GM12878 (cell line): ENCODE data around the gene FOSL1. TPM values are rescaled to one million over a fixed set of nuclear protein-coding genes. Genes with fewer than 3 reads are reported as not detected.

Source experiments
- ATAC-seq: fragments of 200-7000 bp; cut with Tn5 transposase; 3 replicates; pipeline ENCODE4 v1.9.1; 2020; ENCODE audit warnings: mild to moderate bottlenecking, moderate library complexity
- Bru-seq: library from RNA; stranded (reverse); fragments of 400-500 nt; gene quantifications from one replicate; lab custom pipeline; 2021; lab: Mats Ljungman, UMichigan
- BruChase-seq, 2 experiments: library from RNA; stranded (reverse); fragments of 400-500 nt; gene quantifications; one replicate each; lab custom pipeline; 2021; lab: Mats Ljungman, UMichigan
- BruUV-seq: library from RNA; stranded (reverse); fragments of 400-500 nt; replicated peaks from 2 replicates; lab custom pipeline; 2021; lab: Mats Ljungman, UMichigan
- CTCF ChIA-PET: fragments of 300-600 bp; sonication (Branson Sonifier 250); formaldehyde crosslinking; extraction: SDS; loops from one replicate; lab custom pipeline; 2021; ENCODE audit warnings: inconsistent platforms; lab: Yijun Ruan, JAX
- POLR2A ChIA-PET: fragments of 350-600 bp; formaldehyde crosslinking; extraction: SDS; loops from one replicate; lab custom pipeline; 2021; ENCODE audit warnings: inconsistent platforms; lab: Charles Lee
- RAD21 ChIA-PET: fragments of 300-600 bp; sonication (Branson Sonifier 250); formaldehyde crosslinking; loops from one replicate; lab custom pipeline; 2023; ENCODE audit warnings: antibody characterized with exemption; ENCODE audit not compliant: unreplicated experiment; lab: Charles Lee
- SMC1A ChIA-PET: fragments of 300-600 bp; sonication (Branson Sonifier 250); formaldehyde crosslinking; loops from one replicate; lab custom pipeline; 2023; ENCODE audit not compliant: unreplicated experiment, uncharacterized antibody; lab: Charles Lee
- DNase-seq: peaks from one replicate; pipeline ENCODE4 v3.0.0-alpha.2; 2011; ENCODE audit warnings: low read depth, low spot score
- FAIRE-seq: peaks from 3 replicates; lab custom pipeline; 2011; peaks lifted over from hg19 to GRCh38; lab: Jason Lieb, UNC
- H2AFZ ChIP-seq: 2 replicates; pipeline ENCODE4 v1.6.0; 2011; ENCODE audit warnings: low read depth, low read length, control low read depth; ENCODE audit not compliant: control insufficient read depth
- H3K27ac ChIP-seq: 2 replicates; pipeline ENCODE4 v1.5.1; 2011; ENCODE audit warnings: control low read depth; ENCODE audit not compliant: control insufficient read depth, insufficient read depth
- H3K27me3 ChIP-seq, 2 experiments: replicated peaks in 1 of 2; 2 replicates each; pipeline versions ENCODE4 v1.6.0 to v1.6.1; 2011; ENCODE audit warnings: low read length in 1 of 2; ENCODE audit not compliant: control insufficient read depth in 2 of 2, insufficient read depth in 2 of 2
- H3K36me3 ChIP-seq, 2 experiments: 2 replicates each; pipeline ENCODE4 v1.5.1; 2011; ENCODE audit warnings: low read length in 1 of 2; ENCODE audit not compliant: control insufficient read depth in 2 of 2, insufficient read depth in 2 of 2
- H3K4me1 ChIP-seq: 2 replicates; pipeline ENCODE4 v1.6.1; 2011; ENCODE audit warnings: mild to moderate bottlenecking, low read length, moderate library complexity, mixed read lengths; ENCODE audit not compliant: control insufficient read depth, insufficient read depth
- H3K4me2 ChIP-seq: 2 replicates; pipeline ENCODE4 v1.6.0; 2011; ENCODE audit warnings: control low read depth; ENCODE audit not compliant: control insufficient read depth, insufficient read depth
- H3K4me3 ChIP-seq: fragments of 200-600 bp; sonication (generic); 2 replicates; pipeline ENCODE4 v1.5.1; 2016
- H3K79me2 ChIP-seq: 2 replicates; pipeline ENCODE4 v1.6.0; 2011; ENCODE audit warnings: low read length; ENCODE audit not compliant: control insufficient read depth, insufficient read depth
- H3K9ac ChIP-seq: 2 replicates; pipeline ENCODE4 v1.8.0; 2011; ENCODE audit warnings: low read length, control low read depth, mixed read lengths; ENCODE audit not compliant: control insufficient read depth, insufficient read depth
- H3K9me3 ChIP-seq: replicated peaks from 3 replicates; pipeline ENCODE4 v1.5.1; 2011; ENCODE audit warnings: mild to moderate bottlenecking, low read length; ENCODE audit not compliant: control insufficient read depth, insufficient read depth
- H4K20me1 ChIP-seq: 2 replicates; pipeline ENCODE4 v1.6.0; 2011; ENCODE audit not compliant: control insufficient read depth, insufficient read depth
- CREB1 ChIP-seq: IDR thresholded peaks from 2 replicates; pipeline ENCODE4 v1.6.1; 2012; ENCODE audit warnings: low read depth, mild to moderate bottlenecking, inconsistent platforms
- CREM ChIP-seq: IDR thresholded peaks from 2 replicates; pipeline ENCODE4 v1.6.1; 2014; ENCODE audit warnings: antibody characterized with exemption, low read depth
- DPF2 ChIP-seq: fragments of 450-650 bp; IDR thresholded peaks from 2 replicates; pipeline ENCODE4 v1.6.1; 2017; ENCODE audit warnings: mild to moderate bottlenecking
- FOXK2 ChIP-seq: fragments of 450-650 bp; IDR thresholded peaks from 2 replicates; pipeline ENCODE4 v1.6.1; 2017; ENCODE audit warnings: mild to moderate bottlenecking, moderate library complexity
- HDGF ChIP-seq: fragments of 450-650 bp; IDR thresholded peaks from 2 replicates; pipeline ENCODE4 v1.6.1; 2016; ENCODE audit warnings: antibody characterized with exemption
- NR2F1 ChIP-seq: fragments of 450-650 bp; conservative IDR thresholded peaks from 2 replicates; pipeline ENCODE4 v1.6.1; 2017; ENCODE audit warnings: mild to moderate bottlenecking
- POLR2A ChIP-seq: IDR thresholded peaks from 2 replicates; pipeline ENCODE4 v1.6.1; 2011; ENCODE audit warnings: low read depth, mild to moderate bottlenecking, low read length
- RUNX3 ChIP-seq: IDR thresholded peaks from 2 replicates; pipeline ENCODE4 v1.6.1; 2012; ENCODE audit warnings: low read length, inconsistent platforms
- SIX5 ChIP-seq: IDR thresholded peaks from 2 replicates; pipeline ENCODE4 v1.6.1; 2011; ENCODE audit warnings: mild to moderate bottlenecking, low read depth, low read length, moderate library complexity; ENCODE audit not compliant: severe bottlenecking
- SMARCA5 ChIP-seq: fragments of 450-650 bp; IDR thresholded peaks from 2 replicates; pipeline ENCODE4 v1.6.1; 2017; ENCODE audit warnings: mild to moderate bottlenecking
- SREBF1 ChIP-seq: IDR thresholded peaks from 2 replicates; pipeline ENCODE4 v1.6.1; 2012; ENCODE audit warnings: mild to moderate bottlenecking, low read length
- TCF12 ChIP-seq: IDR thresholded peaks from 2 replicates; pipeline ENCODE4 v1.6.1; 2011; ENCODE audit warnings: low read depth, mild to moderate bottlenecking, low read length
- TCF3 ChIP-seq: IDR thresholded peaks from 2 replicates; pipeline ENCODE4 v1.6.1; 2012; ENCODE audit warnings: low read depth, mild to moderate bottlenecking, low read length, borderline replicate concordance; ENCODE audit not compliant: insufficient read depth
- ZNF24 ChIP-seq: fragments of 450-650 bp; IDR thresholded peaks from 2 replicates; pipeline ENCODE4 v1.6.1; 2017; ENCODE audit warnings: antibody characterized with exemption, mild to moderate bottlenecking
- WGBS: methylation state at CpG from one replicate; pipeline ENCODE4 v1.1.6; 2016; ENCODE audit warnings: low lambda C conversion rate; ENCODE audit not compliant: insufficient replicate concordance, insufficient coverage; ENCODE audit errors: missing lambda C conversion rate; 5-methylcytosine and 5-hydroxymethylcytosine counted together
- in situ Hi-C: fragments of 300-500 bp; cut with MboI; formaldehyde crosslinking; loops from 9 replicates; pipeline ENCODE4 v1.14.3; 2018; ENCODE audit warnings: mixed read lengths
- intact Hi-C: fragments of 100-400 bp; cut with micrococcal nuclease; formaldehyde crosslinking; loops from one replicate; pipeline ENCODE4 v1.14.2; 2022; ENCODE audit not compliant: unreplicated experiment
- long read RNA-seq, 2 experiments: library from polyadenylated mRNA; unstranded; transcript quantifications; one replicate each; pipeline ENCODE4 v2.0.0, GENCODE V29; 2019 to 2020
- polyA minus RNA-seq, 3 experiments: library from RNA; depleted of rRNA, polyadenylated mRNA; stranded (reverse); fragments of >200 nt; gene quantifications; 2 replicates each; pipeline ENCODE4 v1.2.3, GENCODE V29; 2011
- polyA plus RNA-seq, 11 experiments: library from polyadenylated mRNA; depleted of rRNA in 4 of 11; unstranded in 6 of 11; stranded (reverse) in 5 of 11; fragments of >200 nt; fragmentation: Nextera tagmentation in 4 of 11; fragmentation: Illumina TruSeq in 1 of 11; extraction: Ambion mirVana in 4 of 11; extraction: Trizol in 1 of 11; gene quantifications; 1 replicate in 1 of 11; 2 replicates in 10 of 11; pipeline versions ENCODE4 v1.2.1 to v1.2.3, GENCODE V29; 2011 to 2016; ENCODE audit warnings: inconsistent platforms in 2 of 11, missing spikeins in 2 of 11, low read depth in 1 of 11
- total RNA-seq, 4 experiments: library from RNA; depleted of rRNA in 3 of 4; stranded (reverse); fragments of >200 nt in 3 of 4; fragmentation: Illumina TruSeq in 1 of 4; extraction: Trizol in 1 of 4; gene quantifications; 2 replicates each; pipeline versions ENCODE4 v1.2.1 to v1.2.3, GENCODE V29; 2013 to 2021
- TF ChIP-seq, protein P1 (sequence below): IDR thresholded peaks from 2 replicates; pipeline ENCODE4 v1.6.1; 2012; ENCODE audit warnings: low read length, inconsistent platforms
- TF ChIP-seq, protein P2 (sequence below): fragments of 150-350 bp; IDR thresholded peaks from 2 replicates; pipeline ENCODE4 v1.6.1; 2016; ENCODE audit warnings: low read depth, low read length

Gene FOSL1
- 6.6 and 7.2 TPM in 2 replicates for total RNA-seq (2013; cell fraction: nucleolus; rRNA removed)
- total RNA-seq (2014; rRNA removed), result 2.1 TPM in 2 replicates
- 0.92 and 1.3 TPM in 2 replicates for total RNA-seq (2014; rRNA removed; fragmentation: Illumina TruSeq; extraction: Trizol)
- total RNA-seq (2021), result 3.8 and 4.3 TPM in 2 replicates
- polyA plus RNA-seq (2011; ENCODE audit: low read depth), result 0.92 TPM
- 0.76 and 1.3 TPM in 2 replicates for polyA plus RNA-seq (2011; rRNA removed)
- 1.7 and 1.9 TPM in 2 replicates for polyA plus RNA-seq (2011; cell fraction: cytosol; rRNA removed)
- polyA plus RNA-seq (2011; cell fraction: nucleus; rRNA removed), result 2.2 and 5.0 TPM in 2 replicates
- polyA plus RNA-seq (2012), result 1.9 TPM in 2 replicates
- 2.4 and 2.8 TPM in 2 replicates for polyA plus RNA-seq (2014; fragmentation: Illumina TruSeq; extraction: Trizol)
- under 1 TPM; 0.82 to 0.90 TPM for polyA plus RNA-seq (2014; fragmentation: Nextera tagmentation; extraction: Ambion mirVana)
- 2.0 and 2.4 TPM in 2 replicates for polyA plus RNA-seq (2014; rRNA removed)
- polyA plus RNA-seq (2016; fragmentation: Nextera tagmentation; extraction: Ambion mirVana), result 1 to 10 TPM; 5.0 to 5.4 TPM
- polyA minus RNA-seq (2011; rRNA and poly(A)+ RNA removed), result 0.82 and 1.9 TPM in 2 replicates
- 1.4 and 1.9 TPM in 2 replicates for polyA minus RNA-seq (2011; cell fraction: cytosol; rRNA and poly(A)+ RNA removed)
- polyA minus RNA-seq (2011; cell fraction: nucleus; rRNA and poly(A)+ RNA removed), result 1.8 and 3.2 TPM in 2 replicates
- percentile 70 among the genes with signal in this experiment for Bru-seq, nascent RNA
- percentile 58 among the genes with signal in this experiment for BruChase-seq, experiment 1, labeled RNA remaining after a 6-hour chase
- percentile 56 among the genes with signal in this experiment for BruChase-seq, experiment 2, labeled RNA remaining after a 2-hour chase
- long read RNA-seq, experiment 1, partial matches to known transcripts, result 0 of 3 reads
- long read RNA-seq, experiment 1, other reads (novel, unspliced or antisense), result 0 of 3 reads
- long read RNA-seq, experiment 2, partial matches to known transcripts, result 1 of 3 reads
- long read RNA-seq, experiment 2, other reads (novel, unspliced or antisense), result 2 of 3 reads

DNA sequence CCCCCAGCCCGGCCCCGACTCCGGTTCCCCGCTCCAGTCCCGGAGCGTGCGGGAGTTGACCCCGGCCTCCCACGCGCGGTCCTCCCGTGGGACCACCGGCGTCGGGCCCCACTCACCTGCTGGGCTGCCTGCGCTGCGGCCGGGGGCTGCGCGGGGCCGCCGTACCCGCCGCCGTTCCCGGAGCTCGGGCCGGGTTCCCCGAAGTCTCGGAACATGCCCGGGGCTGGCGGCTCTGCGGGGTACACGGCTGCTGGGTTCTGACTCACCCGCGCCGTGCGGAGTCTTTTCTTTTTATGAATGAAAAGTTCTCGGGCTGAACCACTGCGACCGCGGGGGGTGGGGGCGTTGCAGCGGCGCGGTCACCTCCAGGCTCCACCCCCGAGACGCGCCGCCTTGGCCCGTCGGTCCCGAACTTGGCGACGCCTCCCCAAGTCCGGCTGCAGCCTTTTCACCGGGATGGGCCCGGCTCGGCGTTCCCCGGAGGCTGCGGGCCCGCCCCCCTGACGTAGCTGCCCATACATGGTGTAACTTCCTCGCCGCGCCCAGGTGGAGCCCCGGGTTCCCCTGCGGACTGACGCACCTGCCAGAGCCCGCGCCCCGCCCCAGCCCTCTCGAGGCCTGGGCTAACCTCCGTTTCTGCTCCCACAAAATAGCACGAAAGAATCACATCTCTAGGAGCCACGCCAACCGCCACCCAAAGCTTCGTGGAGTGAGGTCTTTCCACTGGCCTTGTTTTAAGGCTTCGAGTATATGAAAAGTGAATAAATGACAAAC lies at the start of gene FOSL1:
FOSL1 (minus strand) TSS at position 264 of the 774 bp plus-strand sequence; CDS start at position 215, 49 bp downstream.
- CTCF ChIA-PET, result interaction anchor here (0.6 to 6.5 kb wide), 4 partner anchors 11 to 87 kb away, joined by 3 to 67 read pairs (median 12); partner anchors contain the start of genes CCDC85B and FIBP
- 0 out of 2 replicates have a peak, but pooled peaks have one; percentile 19 for TF ChIP-seq ZNF24
- peak; percentile 73 for TF ChIP-seq POLR2A
- peak; percentile 67 for TF ChIP-seq SREBF1
- peak; percentile 94 for TF ChIP-seq CREM
- peak; percentile 96 for TF ChIP-seq CREB1
- no peak for TF ChIP-seq SIX5
- TF ChIP-seq SMARCA5, result 0 out of 2 replicates have a peak, but pooled peaks have one; percentile 48
- TF ChIP-seq RUNX3, result peak; percentile 54; the same call in 1 of the 2 replicates
- peak; percentile 89 for TF ChIP-seq FOXK2
- TF ChIP-seq TCF12, result 0 out of 2 replicates have a peak, but pooled peaks have one; percentile 52
- peak; percentile 54 for TF ChIP-seq TCF3
- peak; percentile 67; the same call in 1 of the 2 replicates for TF ChIP-seq DPF2
- peak; percentile 79 for TF ChIP-seq NR2F1
- TF ChIP-seq HDGF, result 0 out of 2 replicates have a peak, but pooled peaks have one; percentile 50
- TF ChIP-seq, protein P1, sequence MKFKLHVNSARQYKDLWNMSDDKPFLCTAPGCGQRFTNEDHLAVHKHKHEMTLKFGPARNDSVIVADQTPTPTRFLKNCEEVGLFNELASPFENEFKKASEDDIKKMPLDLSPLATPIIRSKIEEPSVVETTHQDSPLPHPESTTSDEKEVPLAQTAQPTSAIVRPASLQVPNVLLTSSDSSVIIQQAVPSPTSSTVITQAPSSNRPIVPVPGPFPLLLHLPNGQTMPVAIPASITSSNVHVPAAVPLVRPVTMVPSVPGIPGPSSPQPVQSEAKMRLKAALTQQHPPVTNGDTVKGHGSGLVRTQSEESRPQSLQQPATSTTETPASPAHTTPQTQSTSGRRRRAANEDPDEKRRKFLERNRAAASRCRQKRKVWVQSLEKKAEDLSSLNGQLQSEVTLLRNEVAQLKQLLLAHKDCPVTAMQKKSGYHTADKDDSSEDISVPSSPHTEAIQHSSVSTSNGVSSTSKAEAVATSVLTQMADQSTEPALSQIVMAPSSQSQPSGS, result no peak
- TF ChIP-seq, protein P2, sequence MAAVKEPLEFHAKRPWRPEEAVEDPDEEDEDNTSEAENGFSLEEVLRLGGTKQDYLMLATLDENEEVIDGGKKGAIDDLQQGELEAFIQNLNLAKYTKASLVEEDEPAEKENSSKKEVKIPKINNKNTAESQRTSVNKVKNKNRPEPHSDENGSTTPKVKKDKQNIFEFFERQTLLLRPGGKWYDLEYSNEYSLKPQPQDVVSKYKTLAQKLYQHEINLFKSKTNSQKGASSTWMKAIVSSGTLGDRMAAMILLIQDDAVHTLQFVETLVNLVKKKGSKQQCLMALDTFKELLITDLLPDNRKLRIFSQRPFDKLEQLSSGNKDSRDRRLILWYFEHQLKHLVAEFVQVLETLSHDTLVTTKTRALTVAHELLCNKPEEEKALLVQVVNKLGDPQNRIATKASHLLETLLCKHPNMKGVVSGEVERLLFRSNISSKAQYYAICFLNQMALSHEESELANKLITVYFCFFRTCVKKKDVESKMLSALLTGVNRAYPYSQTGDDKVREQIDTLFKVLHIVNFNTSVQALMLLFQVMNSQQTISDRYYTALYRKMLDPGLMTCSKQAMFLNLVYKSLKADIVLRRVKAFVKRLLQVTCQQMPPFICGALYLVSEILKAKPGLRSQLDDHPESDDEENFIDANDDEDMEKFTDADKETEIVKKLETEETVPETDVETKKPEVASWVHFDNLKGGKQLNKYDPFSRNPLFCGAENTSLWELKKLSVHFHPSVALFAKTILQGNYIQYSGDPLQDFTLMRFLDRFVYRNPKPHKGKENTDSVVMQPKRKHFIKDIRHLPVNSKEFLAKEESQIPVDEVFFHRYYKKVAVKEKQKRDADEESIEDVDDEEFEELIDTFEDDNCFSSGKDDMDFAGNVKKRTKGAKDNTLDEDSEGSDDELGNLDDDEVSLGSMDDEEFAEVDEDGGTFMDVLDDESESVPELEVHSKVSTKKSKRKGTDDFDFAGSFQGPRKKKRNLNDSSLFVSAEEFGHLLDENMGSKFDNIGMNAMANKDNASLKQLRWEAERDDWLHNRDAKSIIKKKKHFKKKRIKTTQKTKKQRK, result no peak

More for the DNA sequence above, at the start of gene FOSL1:
- no peaks in the 10 kb centered on the region for H4K20me1 ChIP-seq
- ChIA-PET SMC1A (interaction anchor here (0.8 to 5.6 kb wide), 4 partner anchors 11 to 91 kb away, joined by 3 to 47 read pairs (median 5); partner anchors contain the start of genes CCDC85B and FIBP), POLR2A (interaction anchor here (0.6 to 4.9 kb wide), 6 partner anchors 9 to 226 kb away, joined by 3 to 67 read pairs (median 6); partner anchors contain the start of genes CCDC85B and FIBP), RAD21 (interaction anchor here (0.5 to 2.6 kb wide), 4 partner anchors 9 to 199 kb away, joined by 4 to 23 read pairs (median 5); partner anchors contain the start of genes CCDC85B and MUS81)
- intact Hi-C loops, result no loop called here
- H2AFZ ChIP-seq, result peak within 1 kb of the TSS; percentile 64
- H3K79me2 ChIP-seq, result peaks cover 9% of the 10 kb centered on the region
- H3K27ac ChIP-seq, result peak within 1 kb of the TSS; percentile 9; the same call in 1 of the 2 replicates
- 0 out of 2 replicates have a peak, but pooled peaks cover 6% of the 10 kb centered on the region for H3K4me1 ChIP-seq
- H3K4me3 ChIP-seq, result peak within 1 kb of the TSS; percentile 84
- BruUV-seq, result no TSS peak
- H3K4me2 ChIP-seq, result peak within 1 kb of the TSS; percentile 86
- peak; percentile 57 for DNase-seq
- peak within 1 kb of the TSS; percentile 3 for H3K9ac ChIP-seq
- WGBS, result 2% methylated on average over 71 of the region's 80 CpGs
- H3K27me3 ChIP-seq, result no peaks in the 10 kb centered on the region; a peak in 1 of 4 replicates
- H3K36me3 ChIP-seq, result no peaks in the 10 kb centered on the region
- FAIRE-seq, result peak; percentile 56
- H3K9me3 ChIP-seq, result no peaks in the 10 kb centered on the region
- peak; percentile 89 for ATAC-seq
- in situ Hi-C loops, result no loop called here
